K562 (cell line): ENCODE data around the gene RASGEF1C. TPM values are rescaled to one million over a fixed set of nuclear protein-coding genes. Genes with fewer than 3 reads are reported as not detected.

Experiments used
- ATAC-seq: fragments of 200-7000 bp; cut with Tn5 transposase; 3 replicates; pipeline ENCODE4 v1.9.1; 2020; ENCODE audit warnings: moderate library complexity
- BruUV-seq: library from RNA; stranded (reverse); fragments of 400-500 nt; replicated peaks from 2 replicates; lab custom pipeline; 2021; lab: Mats Ljungman, UMichigan
- CTCF ChIA-PET: fragments of 300-600 bp; formaldehyde crosslinking; extraction: SDS; loops from one replicate; lab custom pipeline; 2021; ENCODE audit warnings: low intra/inter-chr PET ratio; lab: Yijun Ruan, JAX
- POLR2A ChIA-PET: fragments of 300-600, 350-650 bp; sonication (Branson Sonifier 250); formaldehyde crosslinking; extraction: SDS; loops from one replicate; lab custom pipeline; 2021; ENCODE audit warnings: antibody characterized with exemption, inconsistent platforms; lab: Yijun Ruan, JAX
- DNase-seq, 4 experiments: peaks; one replicate each; pipeline versions ENCODE4 v3.0.0 to v3.0.0-alpha.2; 2011 to 2018; ENCODE audit warnings: low spot score in 3 of 4, mixed read lengths in 3 of 4; ENCODE audit errors: extremely low read depth in 1 of 4
- FAIRE-seq: peaks from 2 replicates; lab custom pipeline; 2011; peaks lifted over from hg19 to GRCh38; lab: Jason Lieb, UNC
- H2AFZ ChIP-seq: 2 replicates; pipeline ENCODE4 v1.6.0; 2011; ENCODE audit warnings: low read depth, low read length, control low read depth, inconsistent platforms
- H3K27ac ChIP-seq: fragments of 200-600 bp; 3 replicates; pipeline ENCODE4 v1.8.0; 2011; ENCODE audit warnings: low read depth, mild to moderate bottlenecking, control low read depth, inconsistent platforms, low read length, moderate library complexity, mixed read lengths; ENCODE audit errors: extremely low read depth
- H3K27me3 ChIP-seq, 2 experiments: fragments of 300-600 bp in 1 of 2; 2 replicates in 1 of 2; 3 replicates in 1 of 2; pipeline versions ENCODE4 v1.6.0 to v1.8.0; 2011; ENCODE audit warnings: inconsistent platforms in 2 of 2, low read length in 2 of 2, mild to moderate bottlenecking in 1 of 2, mixed read lengths in 1 of 2, moderate library complexity in 1 of 2; ENCODE audit not compliant: control insufficient read depth in 2 of 2, insufficient read depth in 2 of 2
- H3K36me3 ChIP-seq: fragments of 300-600 bp; 3 replicates; pipeline ENCODE4 v1.8.0; 2011; ENCODE audit warnings: mild to moderate bottlenecking, low read length, inconsistent platforms; ENCODE audit not compliant: control insufficient read depth, insufficient read depth
- H3K4me1 ChIP-seq, 2 experiments: fragments of 200-600 bp in 1 of 2; replicated peaks in 1 of 2; 2 replicates in 1 of 2; 3 replicates in 1 of 2; pipeline versions ENCODE4 v1.5.1 to v1.8.0; 2011; ENCODE audit warnings: inconsistent platforms in 2 of 2, low read length in 2 of 2, mild to moderate bottlenecking in 1 of 2, mixed read lengths in 1 of 2, moderate library complexity in 1 of 2; ENCODE audit not compliant: control insufficient read depth in 2 of 2, insufficient read depth in 2 of 2
- H3K4me2 ChIP-seq: 2 replicates; pipeline ENCODE4 v1.6.1; 2011; ENCODE audit warnings: low read length, control low read depth, inconsistent platforms, mixed read lengths; ENCODE audit not compliant: insufficient read depth
- H3K4me3 ChIP-seq: fragments of 200-600 bp; sonication (generic), shearing (Covaris generic); 2 replicates; pipeline ENCODE4 v1.5.1; 2016; ENCODE audit warnings: control low read depth, inconsistent platforms
- H3K79me2 ChIP-seq: fragments of 200-600 bp; 3 replicates; pipeline ENCODE4 v1.8.0; 2011; ENCODE audit warnings: low read length, inconsistent platforms; ENCODE audit not compliant: control insufficient read depth, insufficient read depth
- H3K9ac ChIP-seq, 2 experiments: 2 replicates each; pipeline versions ENCODE4 v1.6.0 to v1.6.1; 2011; ENCODE audit warnings: low read depth in 2 of 2, low read length in 2 of 2, control low read depth in 1 of 2, inconsistent platforms in 1 of 2, mild to moderate bottlenecking in 1 of 2, mixed read lengths in 1 of 2; ENCODE audit not compliant: insufficient read depth in 1 of 2
- H3K9me1 ChIP-seq: one replicate; pipeline ENCODE4 v1.6.0; 2011; ENCODE audit warnings: inconsistent platforms, mild to moderate bottlenecking, low read length, moderate library complexity; ENCODE audit not compliant: control insufficient read depth, insufficient read depth
- H3K9me3 ChIP-seq: replicated peaks from 2 replicates; pipeline ENCODE4 v1.5.1; 2011; ENCODE audit warnings: low read depth, low read length, inconsistent platforms; ENCODE audit not compliant: control insufficient read depth, insufficient read depth
- H4K20me1 ChIP-seq: replicated peaks from 2 replicates; pipeline ENCODE4 v1.6.1; 2011; ENCODE audit warnings: low read length, inconsistent platforms, mixed read lengths; ENCODE audit not compliant: control insufficient read depth, insufficient read depth
- HNRNPUL1 ChIP-seq: fragments of 200-400 bp; formaldehyde crosslinking; IDR thresholded peaks from 2 replicates; pipeline ENCODE4 v1.6.1; 2017; ENCODE audit warnings: low read length
- ID3 ChIP-seq, 2 experiments: fragments of 250-450 bp in 1 of 2; fragments of 450-650 bp in 1 of 2; sonication (Bioruptor Pico) in 1 of 2; IDR thresholded peaks; 2 replicates each; pipeline versions ENCODE4 v1.6.1 to v1.8.0; 2016 to 2021; ENCODE audit warnings: mild to moderate bottlenecking in 2 of 2, moderate library complexity in 2 of 2, missing compliant biosample characterization in 1 of 2, missing genetic modification characterization in 1 of 2
- KLF16 ChIP-seq: IDR thresholded peaks from 2 replicates; pipeline ENCODE4 v1.6.1; 2016; ENCODE audit warnings: antibody characterized with exemption
- NCOA1 ChIP-seq: fragments of 450-650 bp; IDR thresholded peaks from 2 replicates; pipeline ENCODE4 v1.6.1; 2016; ENCODE audit warnings: low read depth
- PYGO2 ChIP-seq: fragments of 450-650 bp; IDR thresholded peaks from 2 replicates; pipeline ENCODE4 v1.6.1; 2016; ENCODE audit warnings: mild to moderate bottlenecking, missing genetic modification characterization, moderate library complexity, missing compliant biosample characterization
- RUNX1 ChIP-seq: sonication (generic); IDR thresholded peaks from 2 replicates; pipeline ENCODE4 v1.6.1; 2016; ENCODE audit warnings: antibody characterized with exemption, low read depth
- ZEB2 ChIP-seq: fragments of 450-650 bp; IDR thresholded peaks from 2 replicates; pipeline ENCODE4 v1.6.1; 2016
- ZNF717 ChIP-seq: fragments of 250-450 bp; sonication (Bioruptor Pico); IDR thresholded peaks from 2 replicates; pipeline ENCODE4 v1.5.0; 2021
- ZNF79 ChIP-seq: fragments of 250-450 bp; sonication (Bioruptor Pico); IDR thresholded peaks from 2 replicates; pipeline ENCODE4 v1.4.0; 2020; ENCODE audit warnings: low read depth, mild to moderate bottlenecking, moderate library complexity
- WGBS: fragments of 100-300 bp; shearing (Covaris generic); methylation state at CpG from one replicate; pipeline ENCODE4 v1.1.6; 2016; ENCODE audit warnings: low coverage, mixed read lengths; ENCODE audit not compliant: insufficient coverage; ENCODE audit errors: missing lambda C conversion rate; 5-methylcytosine and 5-hydroxymethylcytosine counted together
- in situ Hi-C: fragments of 300-500 bp; cut with MboI; formaldehyde crosslinking; loops from 4 replicates; pipeline ENCODE4 v1.15.0; 2018; ENCODE audit warnings: inconsistent platforms, mixed read lengths
- intact Hi-C: fragments of 100-400 bp; cut with micrococcal nuclease; formaldehyde crosslinking; loops from 2 replicates; pipeline ENCODE4 v1.14.2; 2022
- polyA plus RNA-seq, 8 experiments: library from polyadenylated mRNA; depleted of rRNA in 4 of 8; stranded (reverse) in 5 of 8; unstranded in 3 of 8; fragments of >200 nt; fragmentation: Nextera tagmentation in 2 of 8; fragmentation: Illumina TruSeq in 1 of 8; extraction: Ambion mirVana in 2 of 8; extraction: Trizol in 1 of 8; gene quantifications; 2 replicates each; pipeline versions ENCODE4 v1.2.1 to v1.2.3, GENCODE V29; 2011 to 2014; ENCODE audit warnings: inconsistent platforms in 1 of 8, missing spikeins in 1 of 8
- total RNA-seq, 7 experiments: library from RNA; depleted of rRNA in 6 of 7; stranded (reverse); fragments of >200 nt in 6 of 7; fragmentation: Illumina TruSeq in 2 of 7; extraction: Trizol in 2 of 7; gene quantifications; 2 replicates each; pipeline versions ENCODE4 v1.2.1 to v1.2.3, GENCODE V29; 2011 to 2021; ENCODE audit warnings: low replicate concordance in 1 of 7
- TF ChIP-seq, protein P1 (sequence below): fragments of 250-450 bp; sonication (Bioruptor Pico); IDR thresholded peaks from 2 replicates; pipeline ENCODE4 v1.8.0; 2022; ENCODE audit warnings: moderate library complexity, mild to moderate bottlenecking, inconsistent platforms

RASGEF1C gene
- total and polyA plus RNA-seq, 9 of the 15 experiments (the other 6 are each of a cell fraction or from before 2014, with no cell fraction given) = 0.04 to 1.1 (median 0.21) TPM; not detected in 4

- Histone ChIP-seq H3K36me3 (no peaks in the 10 kb centered on the region), H3K4me3 (no peak overlapping the region), H3K27ac (no peak overlapping the region), H3K4me1 (peaks cover 0 to 35% of the 10 kb centered on the region in 2 experiments; a peak in 2 of 5 replicates), H3K27me3 (peaks cover 27 to 53% of the 10 kb centered on the region in 2 experiments; a peak in 4 of 5 replicates), H2AFZ (no peak overlapping the region), H3K9ac (no peak overlapping the region), H3K4me2 (no peak overlapping the region), H3K9me3 (peaks cover 2% of the 10 kb centered on the region; the same call in 1 of the 2 replicates), H3K9me1 (no peaks in the 10 kb centered on the region), H4K20me1 (no peaks in the 10 kb centered on the region), H3K79me2 (no peaks in the 10 kb centered on the region)
- no peak for ATAC-seq
- DNase-seq = no peak
- intact Hi-C loops = loop anchor here (5.0 kb wide), 1 partner anchor 69 kb away; no protein-coding TSS in a partner anchor
- WGBS = 0% methylated on average over 4 of the region's 4 CpGs
- CTCF ChIA-PET = interaction anchor here (0.5 kb wide), 1 partner anchor 292 kb away, joined by 4 read pairs; no protein-coding TSS in a partner anchor
- TF ChIP-seq NCOA1 (no peak), ZNF79 (CRISPR knock-in tag) (no peak), RUNX1 (no peak), ZNF717 (CRISPR knock-in tag) (no peak)
- FAIRE-seq = no peak
- in situ Hi-C loops = no loop called here
- POLR2A ChIA-PET = no interaction called here
- no TSS peak for BruUV-seq
Measured at GRCh38 chr5:180133551-180133950, 75.5 kb downstream of the RASGEF1C start.

- Histone ChIP-seq H2AFZ (no peak overlapping the region), H3K79me2 (no peaks in the 10 kb centered on the region), H3K27me3 (peaks cover 27 to 56% of the 10 kb centered on the region in 2 experiments; a peak in 4 of 5 replicates), H3K9ac (no peak overlapping the region), H3K9me3 (peaks cover 2% of the 10 kb centered on the region; the same call in 1 of the 2 replicates), H4K20me1 (no peaks in the 10 kb centered on the region), H3K36me3 (no peaks in the 10 kb centered on the region), H3K4me1 (peaks cover 0 to 38% of the 10 kb centered on the region in 2 experiments; a peak in 2 of 5 replicates), H3K27ac (no peak overlapping the region), H3K9me1 (no peaks in the 10 kb centered on the region), H3K4me3 (no peak overlapping the region), H3K4me2 (no peak overlapping the region)
- in situ Hi-C loops = no loop called here
- no TSS peak for BruUV-seq
- FAIRE-seq = no peak
- no peak for ATAC-seq
- intact Hi-C loops = loop anchor here (5.0 kb wide), 1 partner anchor 69 kb away; no protein-coding TSS in a partner anchor
- ChIA-PET CTCF (no interaction called here), POLR2A (interaction anchor here (0.6 kb wide), 1 partner anchor 176 kb away, joined by 3 read pairs; no protein-coding TSS in a partner anchor)
- 1% methylated on average over 7 of the region's 9 CpGs for WGBS
- TF ChIP-seq PYGO2 (tag) (no peak), KLF16 (no peak), ZEB2 (no peak), HNRNPUL1 (no peak), ID3 (CRISPR knock-in tag; IDR thresholded peaks at IDR 0.05) (no peak), ID3 (tag; IDR thresholded peaks at IDR 0.05) (no peak)
- TF ChIP-seq, protein P1, sequence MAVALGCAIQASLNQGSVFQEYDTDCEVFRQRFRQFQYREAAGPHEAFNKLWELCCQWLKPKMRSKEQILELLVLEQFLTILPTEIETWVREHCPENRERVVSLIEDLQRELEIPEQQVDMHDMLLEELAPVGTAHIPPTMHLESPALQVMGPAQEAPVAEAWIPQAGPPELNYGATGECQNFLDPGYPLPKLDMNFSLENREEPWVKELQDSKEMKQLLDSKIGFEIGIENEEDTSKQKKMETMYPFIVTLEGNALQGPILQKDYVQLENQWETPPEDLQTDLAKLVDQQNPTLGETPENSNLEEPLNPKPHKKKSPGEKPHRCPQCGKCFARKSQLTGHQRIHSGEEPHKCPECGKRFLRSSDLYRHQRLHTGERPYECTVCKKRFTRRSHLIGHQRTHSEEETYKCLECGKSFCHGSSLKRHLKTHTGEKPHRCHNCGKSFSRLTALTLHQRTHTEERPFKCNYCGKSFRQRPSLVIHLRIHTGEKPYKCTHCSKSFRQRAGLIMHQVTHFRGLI = no peak
- no peak for DNase-seq
Measured at GRCh38 chr5:180133060-180133459, 76.0 kb downstream of the RASGEF1C start.
